Measurements from ENCODE around the gene GALNT2.

DNA sequence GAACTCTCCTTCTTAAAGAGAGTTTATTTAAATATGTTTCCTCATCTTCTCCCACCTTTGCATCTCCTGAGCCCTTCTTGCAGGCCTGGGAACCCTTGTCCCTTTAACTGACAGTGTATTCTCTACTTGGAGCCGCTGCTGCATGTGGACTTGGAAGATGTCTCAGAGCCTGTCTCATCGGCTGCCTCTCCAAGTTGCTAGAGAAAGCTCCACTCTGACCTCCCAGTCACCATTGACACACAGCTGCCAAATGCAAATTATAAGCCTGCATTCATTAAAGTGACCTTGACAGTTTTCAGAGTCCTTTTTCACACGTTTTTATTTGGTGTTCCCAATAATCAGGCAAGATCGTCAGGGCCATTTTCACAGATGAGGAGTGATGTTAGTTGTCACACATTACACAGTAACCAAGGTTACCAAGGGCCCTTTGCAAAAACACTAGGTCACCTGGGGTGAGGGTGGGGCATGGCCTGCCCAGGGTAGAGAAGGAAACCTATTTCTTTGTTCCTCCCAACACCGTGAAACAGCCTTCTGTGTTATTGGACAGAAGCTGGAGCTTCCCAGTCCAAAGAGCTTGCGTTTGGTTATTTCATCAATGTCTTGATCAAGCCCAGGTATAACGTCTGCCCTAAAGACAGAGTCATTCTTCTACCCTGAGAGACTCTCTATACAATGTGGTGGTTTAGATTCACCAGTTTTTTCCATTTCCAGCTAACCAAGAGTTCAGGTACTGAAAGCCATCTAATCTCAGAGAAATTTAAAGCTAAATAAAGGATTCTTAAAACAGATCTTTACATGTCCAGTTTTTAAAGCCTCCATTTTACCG lies 164.1 kb downstream of the GALNT2 start:
- TF ChIP-seq, protein P1, sequence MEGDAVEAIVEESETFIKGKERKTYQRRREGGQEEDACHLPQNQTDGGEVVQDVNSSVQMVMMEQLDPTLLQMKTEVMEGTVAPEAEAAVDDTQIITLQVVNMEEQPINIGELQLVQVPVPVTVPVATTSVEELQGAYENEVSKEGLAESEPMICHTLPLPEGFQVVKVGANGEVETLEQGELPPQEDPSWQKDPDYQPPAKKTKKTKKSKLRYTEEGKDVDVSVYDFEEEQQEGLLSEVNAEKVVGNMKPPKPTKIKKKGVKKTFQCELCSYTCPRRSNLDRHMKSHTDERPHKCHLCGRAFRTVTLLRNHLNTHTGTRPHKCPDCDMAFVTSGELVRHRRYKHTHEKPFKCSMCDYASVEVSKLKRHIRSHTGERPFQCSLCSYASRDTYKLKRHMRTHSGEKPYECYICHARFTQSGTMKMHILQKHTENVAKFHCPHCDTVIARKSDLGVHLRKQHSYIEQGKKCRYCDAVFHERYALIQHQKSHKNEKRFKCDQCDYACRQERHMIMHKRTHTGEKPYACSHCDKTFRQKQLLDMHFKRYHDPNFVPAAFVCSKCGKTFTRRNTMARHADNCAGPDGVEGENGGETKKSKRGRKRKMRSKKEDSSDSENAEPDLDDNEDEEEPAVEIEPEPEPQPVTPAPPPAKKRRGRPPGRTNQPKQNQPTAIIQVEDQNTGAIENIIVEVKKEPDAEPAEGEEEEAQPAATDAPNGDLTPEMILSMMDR (IDR thresholded peaks at IDR 0.05; ENCODE audit: low read length), result no peak
- TF ChIP-seq EZH2 (optimal IDR thresholded peaks at IDR 0.05; ENCODE audit: low read depth, low read length), result no peak

All from MM.1S (cell line).